ENCODE results near the gene MACF1.
"Not testable (repeated sequence)": the region's sequence is repeated elsewhere in the genome, so short reads cannot be mapped to it uniquely, and the experiment has no call there.

The MACF1 gene

DNA sequence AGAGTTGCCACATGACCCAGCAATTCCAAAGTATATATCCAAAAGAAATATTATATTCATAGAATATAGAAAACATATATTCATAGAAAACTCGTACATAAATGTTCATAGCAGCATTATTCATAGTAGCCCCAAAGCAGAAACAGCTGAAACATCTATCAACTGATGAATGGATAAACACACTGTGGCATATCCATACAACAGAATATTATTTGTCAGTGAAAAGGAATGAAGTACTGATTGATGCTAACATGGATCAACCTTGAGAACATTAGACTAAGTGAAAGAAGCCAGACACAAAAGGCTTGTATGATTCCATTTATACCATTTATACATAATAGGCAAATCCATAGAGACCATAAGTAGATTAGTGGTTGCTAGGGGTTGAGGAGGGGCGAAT, 21.7 kb upstream of the MACF1 start:
- no peak for DNase-seq

DNA sequence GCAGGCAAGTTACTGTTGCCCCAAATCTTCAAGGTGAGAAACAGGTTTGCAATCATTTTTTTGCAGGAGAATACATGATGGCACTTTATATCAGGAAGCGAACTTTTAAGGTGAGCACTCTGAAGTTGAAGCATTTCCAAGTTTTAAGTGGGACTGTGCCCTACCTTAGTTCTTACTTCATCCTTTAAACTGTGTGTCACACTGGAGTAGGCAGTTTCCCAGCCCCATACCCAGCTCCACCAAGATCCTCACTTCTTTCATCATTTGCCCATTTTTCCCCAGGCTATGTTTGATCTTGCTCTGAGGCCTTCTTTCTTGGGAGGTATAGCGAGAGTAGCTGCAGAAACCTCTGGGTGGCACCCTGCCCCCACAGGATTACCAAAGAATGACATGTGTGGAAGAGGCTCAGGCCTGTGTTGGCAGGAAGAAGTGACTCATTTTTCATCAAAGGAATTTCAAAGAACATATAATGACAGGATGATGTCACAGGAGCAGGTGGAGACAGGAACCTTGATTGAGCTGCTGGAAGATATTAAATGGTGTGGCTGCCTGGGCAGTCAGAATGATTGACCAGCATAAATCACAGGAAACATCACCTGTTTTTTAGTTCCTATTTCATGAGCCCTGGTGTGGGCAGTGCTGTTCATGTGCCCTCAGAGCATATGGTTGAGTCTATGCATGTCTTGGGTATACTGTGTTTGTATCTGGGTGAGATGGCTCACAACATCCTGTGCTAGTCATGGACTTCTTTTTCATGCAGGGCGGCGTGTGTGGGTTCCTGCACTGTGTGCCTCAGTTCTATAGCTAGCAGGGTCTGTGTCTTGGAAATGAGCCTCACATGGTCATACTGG, 20.8 kb upstream of the MACF1 start:
- DNase-seq = peak; percentile 67

DNA sequence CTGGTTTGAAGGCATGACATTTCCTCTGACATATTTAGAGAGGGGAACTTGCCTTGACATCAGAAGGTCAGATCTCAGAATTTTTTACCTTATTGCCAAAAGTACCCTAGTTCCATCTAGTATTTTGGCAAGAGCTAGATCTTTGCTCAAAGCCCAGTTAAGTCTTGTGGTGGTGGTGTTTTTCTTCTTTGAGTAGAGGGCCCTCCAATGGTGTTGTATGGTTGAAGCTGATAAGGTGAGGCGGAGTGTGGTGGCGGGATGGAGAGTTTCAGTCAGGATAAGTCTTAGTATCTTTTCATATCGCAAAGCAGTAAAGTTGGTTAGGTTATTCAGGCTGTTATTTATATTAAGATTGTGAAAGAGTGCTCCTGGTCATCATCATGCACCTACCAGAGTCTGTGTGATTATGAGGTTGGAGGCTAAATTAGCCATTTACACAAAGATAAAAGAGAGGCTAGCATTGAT, 20.1 kb upstream of the MACF1 start:
- DNase-seq = no peak

DNA sequence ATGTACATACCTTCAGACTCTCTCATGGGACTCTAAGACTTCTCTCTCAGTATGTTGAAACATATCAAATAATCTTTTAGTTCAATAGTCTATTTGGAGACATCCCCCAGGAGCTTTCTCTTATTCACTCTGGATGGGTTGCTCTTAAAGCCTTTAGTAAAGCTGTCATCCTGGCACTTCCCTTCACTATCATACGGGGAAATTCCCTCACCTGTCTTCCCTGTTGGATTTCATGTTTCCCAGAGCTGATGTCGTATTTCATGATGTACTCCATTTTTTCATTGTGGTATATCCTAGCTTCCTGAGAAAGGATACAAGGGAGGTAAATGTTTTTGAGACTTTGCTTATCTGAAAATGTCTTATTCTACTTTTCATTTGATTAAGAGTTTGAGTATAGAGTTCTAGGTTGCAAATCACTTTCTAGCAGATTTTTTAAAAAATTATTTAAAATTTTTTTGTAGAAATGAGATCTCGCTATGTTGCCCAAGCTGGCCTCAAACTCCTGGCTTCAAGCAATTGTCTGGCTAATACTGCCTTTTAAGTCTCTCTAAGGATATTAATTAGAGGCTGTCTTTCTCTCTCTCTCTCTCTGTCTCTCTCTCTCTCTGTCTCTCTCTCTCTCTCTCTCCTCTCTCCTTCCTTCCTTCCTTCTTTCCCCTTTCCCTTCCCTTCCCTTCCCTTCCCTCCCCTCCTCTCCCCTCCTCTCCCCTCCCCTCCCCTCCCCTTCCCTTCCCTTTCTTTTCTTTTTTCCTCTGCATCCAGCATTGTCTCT, 17.0 kb upstream of the MACF1 start:
- no peak for DNase-seq

DNA sequence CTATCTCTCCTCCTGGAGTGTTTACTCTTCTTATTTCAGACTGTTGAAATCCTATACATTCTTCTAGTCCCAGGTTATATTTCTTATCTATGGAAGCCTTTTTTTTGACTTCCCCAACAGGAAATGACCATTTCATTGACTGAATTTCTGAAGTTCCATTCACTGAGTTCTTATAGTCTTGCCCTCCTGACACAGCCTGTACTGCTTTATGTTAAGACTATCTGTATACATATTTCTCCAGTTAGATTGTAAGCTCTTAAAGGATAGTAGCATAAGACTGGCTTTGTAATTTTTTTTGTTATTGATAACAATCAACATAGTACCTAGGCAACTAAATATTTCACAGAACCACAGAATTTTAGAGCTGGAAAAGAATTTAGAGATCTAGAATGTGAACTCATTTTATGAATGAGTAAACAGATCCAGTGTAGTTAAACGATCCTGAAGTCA, 14.9 kb upstream of the MACF1 start:
- no peak for DNase-seq

DNA sequence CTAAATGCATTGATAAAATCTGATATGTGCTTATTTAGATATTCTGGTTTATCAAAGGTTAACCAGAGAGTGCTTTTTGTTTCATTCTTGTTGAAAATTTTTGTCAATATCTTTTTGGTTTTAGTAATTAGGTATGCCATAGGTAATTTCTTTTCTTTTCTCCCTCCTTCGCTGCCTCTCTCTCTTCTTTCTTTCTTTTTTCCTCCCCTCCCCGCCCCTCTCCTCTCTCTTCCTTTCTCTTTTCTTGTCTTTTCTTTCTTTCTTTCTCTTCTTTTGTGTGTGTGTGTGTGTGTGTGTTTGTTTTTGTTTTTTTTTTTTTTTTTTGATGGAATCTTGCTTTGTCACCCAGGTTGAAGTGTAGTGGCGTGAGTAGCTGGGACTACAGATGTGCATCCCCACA, 14.4 kb upstream of the MACF1 start:
- DNase-seq = no peak

DNA sequence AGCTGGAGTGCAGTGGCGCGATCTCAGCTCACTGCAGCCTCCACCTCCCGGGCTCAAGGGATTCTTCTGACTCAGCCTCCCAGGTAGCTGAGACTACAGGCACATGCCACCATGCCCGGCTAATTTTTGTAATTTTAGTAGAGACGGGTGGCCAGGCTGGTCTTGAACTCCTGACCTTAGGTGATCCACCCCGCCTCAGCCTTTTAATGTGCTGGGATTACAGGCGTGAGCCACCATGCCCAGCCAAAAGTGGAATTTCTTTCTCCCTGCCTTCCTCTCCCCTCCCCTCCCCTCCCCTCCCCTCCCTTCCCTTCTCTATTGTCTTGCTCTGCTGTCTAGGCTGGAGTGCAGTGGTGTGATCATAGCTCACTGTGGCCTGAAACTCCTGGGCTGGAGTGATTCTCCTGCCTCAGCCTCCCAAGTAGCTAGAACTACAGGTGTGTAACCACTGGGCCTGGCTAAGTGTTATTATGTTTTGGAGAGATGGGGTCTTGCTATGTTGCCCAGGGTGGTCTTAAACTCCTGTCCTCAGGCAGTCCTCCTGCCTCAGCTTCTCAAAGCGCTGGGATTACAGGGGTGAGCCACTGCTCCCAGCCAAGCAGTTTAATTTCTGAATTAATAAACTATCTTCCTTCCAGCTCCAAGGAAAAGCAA, 10.0 kb upstream of the MACF1 start:
- DNase-seq = no peak

DNA sequence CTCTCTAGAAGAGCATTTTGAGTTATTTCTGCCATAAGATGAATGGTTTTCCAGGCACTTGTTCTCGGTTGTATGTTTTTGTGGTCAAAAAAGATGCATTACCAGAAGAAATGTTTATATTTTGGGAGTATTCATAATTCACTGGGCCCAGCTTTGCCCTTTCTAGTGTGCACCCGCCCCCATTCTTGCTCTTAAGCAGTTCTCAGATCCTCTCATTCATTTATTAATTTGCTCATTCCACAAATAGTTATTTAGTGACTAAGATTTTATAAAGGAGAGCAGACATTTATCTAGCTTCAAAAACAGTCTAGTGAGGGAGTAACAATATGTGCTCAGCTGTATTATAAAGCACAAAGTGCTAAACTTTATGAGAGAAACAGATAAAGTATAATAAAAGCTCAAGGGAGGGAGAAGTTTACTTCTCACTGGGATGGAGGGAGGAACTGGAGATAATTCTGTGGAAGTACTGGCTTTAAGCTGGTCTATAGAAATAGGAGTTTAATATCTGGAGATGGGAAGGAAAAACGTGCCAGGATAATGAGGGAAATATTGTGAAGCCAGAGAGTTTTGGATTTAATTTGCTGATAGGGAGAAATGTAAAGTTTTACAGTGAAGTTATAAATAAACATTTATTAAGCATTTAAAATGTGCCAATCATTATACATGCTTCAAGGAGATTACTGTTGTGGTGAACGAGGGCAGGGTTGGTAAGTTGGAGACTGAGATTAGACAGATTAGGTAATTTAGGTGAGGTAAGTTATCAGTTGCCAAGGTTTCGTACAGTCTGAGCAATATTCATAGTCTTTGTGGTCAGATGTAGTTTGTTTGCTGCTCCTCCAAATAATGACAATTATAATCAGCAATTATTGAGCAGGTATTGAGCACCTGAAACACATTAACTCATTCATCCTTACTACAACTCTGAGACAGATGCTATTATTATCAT, 9.1 kb upstream of the MACF1 start:
- DNase-seq = no peak

DNA sequence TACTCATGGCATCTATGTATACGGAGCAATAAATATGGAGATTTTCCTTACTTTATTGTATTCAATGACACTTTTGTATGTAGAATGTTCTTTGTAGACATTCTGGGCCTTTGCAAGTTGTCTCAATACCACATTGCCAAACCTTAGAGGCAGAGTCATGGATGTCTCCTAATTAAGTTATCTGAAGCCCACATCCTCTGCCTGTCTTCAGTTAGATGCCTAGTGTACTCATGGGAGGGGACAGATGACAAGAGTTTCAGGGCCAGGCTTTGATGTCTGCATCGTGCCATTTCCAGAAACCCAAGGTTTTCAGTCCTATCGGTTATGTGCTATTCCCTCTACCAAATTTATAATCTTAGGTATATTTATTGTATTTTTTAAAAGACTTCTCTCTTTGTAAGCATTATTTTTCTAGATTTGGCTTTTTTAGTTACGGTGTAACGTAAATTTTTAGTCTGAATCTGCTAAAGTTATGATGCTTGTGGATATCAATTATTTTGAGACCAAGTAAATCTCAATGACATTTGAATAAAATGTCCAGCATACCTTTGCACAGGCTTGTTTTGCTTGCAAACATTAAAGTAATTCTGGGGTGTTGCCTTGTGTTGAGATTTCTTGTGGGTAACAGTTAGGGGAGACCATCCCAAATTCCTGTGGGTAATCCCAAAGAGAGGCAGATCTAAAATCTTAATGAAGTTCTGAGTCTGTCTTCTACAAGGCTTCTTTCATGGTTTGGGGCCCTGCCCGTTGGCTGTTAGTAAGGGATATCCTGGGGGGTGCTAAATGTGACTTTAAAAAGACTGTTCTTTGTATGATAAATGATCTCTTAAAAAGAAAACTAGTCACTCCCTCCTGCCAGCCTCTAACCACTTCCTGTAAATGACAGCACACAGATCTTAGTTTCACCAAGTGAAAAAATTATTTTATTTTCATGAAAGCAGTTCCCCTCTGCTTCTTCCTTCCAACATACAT, 8.0 kb upstream of the MACF1 start:
- DNase-seq = peak; percentile 19

DNA sequence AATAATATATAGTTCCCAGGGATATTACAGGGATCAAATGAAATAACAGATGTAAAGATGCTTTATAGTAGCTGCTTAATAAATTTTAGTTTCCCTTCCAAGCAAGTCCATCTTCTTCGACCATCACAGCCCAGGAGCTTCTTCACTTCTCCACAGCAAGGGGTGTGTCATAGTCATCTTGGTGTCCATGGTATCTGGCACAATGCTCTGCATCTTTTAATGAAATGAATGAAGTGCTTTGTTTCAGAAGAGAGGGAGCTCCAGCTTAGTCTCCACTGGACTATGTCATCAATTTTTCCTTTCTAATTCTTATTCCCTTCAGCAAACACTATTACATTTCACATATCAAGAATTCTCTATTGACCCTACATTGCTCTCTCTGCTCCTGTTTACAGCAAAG, 4.9 kb upstream of the MACF1 start:
- no peak for DNase-seq

DNA sequence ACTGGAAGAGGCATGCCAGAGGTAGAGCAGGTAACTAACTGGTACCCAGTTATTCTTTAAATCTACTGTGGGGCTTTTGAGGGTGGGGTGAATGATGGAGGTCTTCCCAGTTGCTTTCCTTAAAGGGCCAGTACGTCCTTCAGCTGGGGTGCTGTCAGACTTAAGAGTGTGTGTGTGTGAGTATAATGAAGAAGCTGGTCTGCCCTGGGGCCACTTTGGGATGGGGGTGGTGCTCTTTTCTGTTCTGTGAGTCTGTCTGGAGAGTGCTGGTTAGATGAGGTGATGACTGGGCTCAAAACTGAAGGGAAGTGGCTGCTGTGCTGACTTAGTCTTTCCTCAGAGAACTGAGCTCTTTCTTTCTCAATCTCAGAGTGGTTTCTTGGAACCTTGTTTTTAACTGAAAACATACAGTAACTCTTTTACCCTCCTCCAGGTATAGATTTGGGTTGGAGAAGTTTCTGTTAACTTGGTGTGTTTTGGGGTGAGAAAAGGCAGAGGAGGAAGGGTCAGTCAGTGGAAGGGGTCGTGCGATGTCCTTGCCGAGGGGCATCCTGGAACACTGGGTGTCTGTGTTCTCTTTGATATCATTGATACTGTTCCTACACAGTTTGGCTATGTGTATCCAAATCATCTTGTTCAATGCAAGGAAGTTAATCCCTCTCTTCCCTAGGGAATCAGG, 746 bp downstream of the MACF1 start:
- DNase-seq = no peak

DNA sequence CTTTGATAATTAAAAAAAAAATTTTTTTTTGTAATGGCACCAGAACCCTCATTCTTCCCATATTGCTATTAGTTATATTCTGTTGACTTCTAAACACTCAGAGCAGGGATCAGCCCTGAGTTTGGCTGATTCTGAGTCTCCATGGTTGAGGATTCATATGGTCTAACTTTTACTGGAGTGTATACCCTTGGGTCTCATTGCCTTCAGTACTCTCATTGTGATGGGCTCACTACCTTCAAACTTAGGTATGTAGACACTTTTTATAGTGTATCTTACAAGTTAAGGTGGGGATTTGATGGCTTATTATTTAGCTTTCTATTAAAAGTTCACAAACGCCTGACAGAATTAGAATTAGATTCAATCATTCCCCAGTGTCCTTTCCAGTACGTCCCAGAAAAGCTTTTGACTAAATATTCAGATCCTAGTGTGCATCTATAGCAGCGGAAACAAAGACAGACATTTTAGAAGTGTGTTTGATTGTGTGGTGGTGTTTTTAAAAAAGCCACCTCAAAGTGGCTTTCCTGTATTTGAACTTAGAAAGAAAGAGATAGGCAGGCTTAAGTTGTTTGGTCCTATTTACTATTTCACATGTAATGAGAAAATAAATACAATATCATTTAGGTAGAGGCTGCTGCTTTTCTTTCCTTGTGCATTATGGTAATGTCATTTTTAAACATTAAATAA, 1.4 kb downstream of the MACF1 start:
- DNase-seq = no peak

DNA sequence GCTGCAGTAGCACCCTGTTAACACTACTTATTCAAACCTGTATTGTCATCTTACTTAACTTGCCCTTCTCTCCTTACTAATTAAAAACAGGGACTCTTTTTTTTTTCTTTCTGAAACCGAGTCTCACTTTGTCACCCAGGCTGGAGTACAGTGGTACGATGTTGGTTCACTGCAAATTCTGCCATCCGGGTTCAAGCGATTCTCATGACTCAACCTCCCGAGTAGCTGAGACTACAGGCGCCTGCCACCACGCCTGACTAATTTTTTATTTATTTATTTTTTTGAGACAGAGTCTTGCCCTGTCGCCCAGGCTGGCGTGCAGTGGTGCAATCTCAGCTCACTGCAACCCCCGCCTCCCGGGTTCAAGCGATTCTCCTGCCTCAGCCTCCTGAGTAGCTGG, 3.9 kb downstream of the MACF1 start:
- DNase-seq = not testable (repeated sequence)

DNA sequence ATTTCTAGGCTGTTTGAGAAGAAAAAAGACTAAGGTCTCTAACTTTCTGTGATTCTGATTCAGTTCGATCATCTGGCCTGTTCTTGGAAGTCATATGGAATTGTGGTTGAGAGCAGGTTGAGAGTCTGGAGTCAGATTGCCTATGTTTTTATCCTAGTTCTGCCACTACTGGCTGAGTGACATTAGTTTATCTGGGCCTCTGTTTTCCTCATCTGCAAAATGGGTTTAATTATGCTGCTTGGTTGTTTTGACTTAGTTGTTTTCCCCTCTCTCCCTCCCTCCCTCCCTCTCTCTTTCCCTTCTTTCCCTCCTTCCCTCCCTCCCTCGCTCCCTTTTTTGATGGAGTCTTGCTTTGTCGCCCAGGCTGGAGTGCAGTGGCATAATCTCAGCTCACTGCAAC, 6.2 kb downstream of the MACF1 start:
- no peak for DNase-seq

DNA sequence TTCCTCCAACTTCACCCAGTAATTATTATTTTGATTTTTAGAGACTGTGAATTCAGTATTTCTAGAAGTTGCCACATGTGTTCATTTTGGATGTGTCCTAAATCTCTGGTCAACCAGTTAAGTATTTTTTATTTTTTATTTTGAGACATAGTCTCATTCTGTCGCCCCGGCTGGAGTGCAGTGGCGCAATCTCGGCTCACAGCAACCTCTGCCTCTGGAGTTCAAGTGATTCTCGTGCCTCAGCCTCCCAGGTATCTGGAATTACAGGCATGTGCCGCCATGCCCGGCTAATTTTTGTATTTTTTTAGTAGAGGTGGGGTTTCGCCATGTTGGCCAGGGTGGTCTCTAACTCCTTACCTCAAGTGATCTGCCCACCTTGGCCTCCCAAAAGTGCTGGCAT, 8.0 kb downstream of the MACF1 start:
- no peak for DNase-seq

DNA sequence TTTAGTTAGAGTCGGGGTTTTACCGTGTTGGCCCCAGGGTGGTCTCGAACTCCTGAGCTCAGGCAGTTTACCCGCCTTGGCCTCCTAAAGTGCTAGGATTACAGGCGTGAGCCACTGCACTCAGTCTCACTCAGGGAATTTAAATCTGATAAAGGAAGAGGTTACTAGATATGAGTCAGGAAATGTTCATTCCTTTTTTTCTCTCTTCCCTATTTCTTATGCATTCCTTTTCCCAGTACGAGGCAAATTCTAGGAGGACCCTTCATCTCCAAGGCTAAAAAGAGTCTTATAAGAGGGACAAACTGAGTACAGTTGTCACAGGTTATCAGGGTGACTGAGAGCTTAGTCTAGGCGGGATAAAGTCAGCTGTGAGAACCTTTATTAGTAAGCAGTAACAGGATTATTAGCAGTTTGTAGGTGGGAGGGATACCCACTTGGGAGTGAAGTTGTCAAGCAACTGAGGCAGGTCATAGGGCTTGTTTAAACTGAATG, 9.1 kb downstream of the MACF1 start:
- no peak for DNase-seq

DNA sequence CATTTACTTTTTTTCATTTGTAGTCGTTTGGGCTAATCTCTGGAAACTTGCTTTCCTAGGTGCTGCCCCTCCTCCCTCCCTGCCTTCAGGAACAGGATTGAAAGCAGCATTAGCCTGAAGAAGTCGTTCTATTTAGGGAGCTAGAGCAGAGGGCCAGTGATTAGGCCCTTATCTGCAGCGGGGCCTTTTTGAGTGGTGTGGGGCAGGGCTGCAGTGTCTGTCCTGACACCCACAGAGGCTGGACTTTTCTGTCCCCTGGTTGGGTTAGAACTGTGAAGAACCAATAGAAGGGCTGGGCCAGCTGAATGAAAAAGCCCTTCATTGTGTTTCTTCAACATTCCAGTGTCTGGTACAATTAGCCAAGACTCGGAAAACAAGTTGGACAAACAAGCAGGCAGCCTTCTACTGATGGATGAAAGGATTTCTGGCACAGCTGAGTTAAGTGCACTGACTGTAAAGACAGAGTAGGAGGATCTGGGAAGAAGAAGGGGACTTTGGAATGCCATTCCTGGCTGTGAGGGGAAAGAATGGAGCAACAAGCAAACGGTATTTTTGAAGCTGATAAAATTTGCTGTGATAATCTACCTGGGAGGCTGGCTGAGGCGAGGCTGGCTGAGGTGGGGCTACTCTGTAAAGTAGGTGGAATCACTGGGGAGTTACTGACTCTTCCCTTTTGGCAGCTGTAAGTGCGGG, 9.7 kb downstream of the MACF1 start:
- DNase-seq = no peak

DNA sequence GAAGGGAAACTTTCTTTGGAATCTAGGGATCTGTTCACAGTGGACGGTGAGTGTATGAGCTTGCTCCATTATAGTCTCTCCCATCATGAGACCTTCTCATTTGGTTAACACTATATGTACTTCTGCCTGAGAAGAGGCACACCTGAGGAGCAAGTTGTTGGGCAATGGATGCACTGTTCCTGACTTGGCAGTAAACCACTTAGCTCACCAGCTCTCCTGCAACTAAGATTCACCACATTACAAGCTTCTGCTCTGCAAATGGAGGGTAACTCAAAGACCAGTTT, 10.2 kb downstream of the MACF1 start:
- DNase-seq = no peak
